SW480 (cell line): ENCODE results near the gene UBR4.

ENCODE experiments used
- DNase-seq: peaks from one replicate; pipeline ENCODE4 v3.0.0-alpha.2; 2016; ENCODE audit warnings: low spot score

Gene UBR4

DNA sequence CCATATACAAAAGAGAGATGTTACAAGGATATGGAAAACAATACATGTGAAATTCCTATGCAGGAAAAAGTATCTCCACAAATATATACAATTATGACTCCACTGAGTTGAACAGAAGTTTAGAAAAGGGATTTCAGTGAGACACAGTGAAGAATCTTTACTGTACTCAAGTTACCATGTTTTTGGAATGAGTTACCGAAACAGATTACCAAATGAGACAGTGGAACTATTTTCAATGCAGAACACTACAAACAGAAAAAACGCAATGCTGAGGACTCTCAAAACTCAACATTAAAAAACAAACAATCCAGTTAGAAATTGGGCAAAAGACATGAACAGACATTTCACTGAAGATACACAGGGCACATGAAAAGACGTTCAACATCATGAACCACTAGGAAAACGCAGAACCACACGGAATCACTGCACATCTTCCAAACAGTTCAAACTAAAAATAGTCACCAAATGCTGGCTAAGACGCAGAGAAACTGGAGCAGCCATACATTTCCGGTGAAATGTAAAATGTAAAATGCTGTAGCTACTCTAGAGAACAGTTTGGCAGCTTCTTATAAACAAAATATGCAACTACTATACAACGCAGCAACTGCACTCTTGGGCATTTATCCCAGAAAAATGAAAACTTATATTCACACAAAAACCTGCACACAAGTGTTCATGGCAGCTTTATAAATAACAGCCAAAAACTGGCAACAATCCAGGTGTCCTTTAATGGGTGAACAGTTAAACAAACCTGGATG, 118.7 kb downstream of the UBR4 start:
- DNase-seq = no peak

DNA sequence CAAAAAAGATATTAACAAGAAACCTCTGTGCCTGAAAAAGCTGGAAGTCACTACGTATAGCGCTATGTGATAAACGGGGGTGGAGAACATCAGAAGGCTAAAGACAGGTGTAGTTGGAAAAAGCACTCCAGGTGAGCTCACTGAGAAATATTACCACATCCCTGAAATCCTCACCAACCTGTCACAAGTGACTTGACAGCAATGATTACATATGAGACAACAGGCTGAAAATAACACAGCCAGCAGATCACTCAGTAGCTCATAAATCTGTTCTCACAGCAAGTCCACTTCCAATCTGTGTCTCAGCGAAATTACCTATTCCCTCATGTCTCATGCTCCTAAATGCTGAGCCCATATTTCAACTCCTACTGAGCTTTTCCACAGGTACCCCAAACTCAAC, 120.5 kb downstream of the UBR4 start:
- no peak for DNase-seq

DNA sequence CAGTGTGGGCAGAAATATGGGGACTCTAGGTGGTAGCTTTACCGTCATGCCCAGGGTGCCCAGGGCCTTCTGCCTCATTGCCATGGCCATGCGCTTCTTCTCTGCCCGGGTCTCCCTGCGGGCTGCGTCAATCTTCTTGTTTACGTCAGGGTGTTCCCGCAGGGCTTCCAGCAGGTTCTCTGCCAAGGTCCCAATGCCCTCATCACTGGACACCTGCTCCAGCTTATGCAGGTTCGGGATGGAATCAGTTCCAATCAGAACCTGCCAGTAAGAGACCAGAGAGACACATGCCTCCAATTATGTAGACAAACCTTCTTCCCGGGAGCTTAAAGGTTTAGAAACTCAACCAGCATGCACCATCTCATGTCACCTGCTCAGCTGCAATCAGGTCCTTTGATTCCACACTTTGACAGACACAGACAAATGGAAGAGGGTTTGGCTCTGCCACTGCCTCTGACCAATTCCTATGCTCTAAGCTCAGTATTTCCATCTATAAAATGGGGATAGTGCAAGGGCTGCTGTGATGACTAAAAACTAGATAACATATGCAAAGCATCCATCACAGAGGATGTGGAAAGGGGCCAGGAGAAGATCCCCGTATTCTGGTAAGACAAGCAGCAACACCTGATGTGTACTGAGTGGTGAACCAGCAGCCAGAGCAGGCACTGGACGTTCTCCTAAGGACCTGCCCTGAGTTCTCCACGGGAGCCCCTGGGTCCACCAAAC, 121.2 kb downstream of the UBR4 start:
- DNase-seq = no peak

DNA sequence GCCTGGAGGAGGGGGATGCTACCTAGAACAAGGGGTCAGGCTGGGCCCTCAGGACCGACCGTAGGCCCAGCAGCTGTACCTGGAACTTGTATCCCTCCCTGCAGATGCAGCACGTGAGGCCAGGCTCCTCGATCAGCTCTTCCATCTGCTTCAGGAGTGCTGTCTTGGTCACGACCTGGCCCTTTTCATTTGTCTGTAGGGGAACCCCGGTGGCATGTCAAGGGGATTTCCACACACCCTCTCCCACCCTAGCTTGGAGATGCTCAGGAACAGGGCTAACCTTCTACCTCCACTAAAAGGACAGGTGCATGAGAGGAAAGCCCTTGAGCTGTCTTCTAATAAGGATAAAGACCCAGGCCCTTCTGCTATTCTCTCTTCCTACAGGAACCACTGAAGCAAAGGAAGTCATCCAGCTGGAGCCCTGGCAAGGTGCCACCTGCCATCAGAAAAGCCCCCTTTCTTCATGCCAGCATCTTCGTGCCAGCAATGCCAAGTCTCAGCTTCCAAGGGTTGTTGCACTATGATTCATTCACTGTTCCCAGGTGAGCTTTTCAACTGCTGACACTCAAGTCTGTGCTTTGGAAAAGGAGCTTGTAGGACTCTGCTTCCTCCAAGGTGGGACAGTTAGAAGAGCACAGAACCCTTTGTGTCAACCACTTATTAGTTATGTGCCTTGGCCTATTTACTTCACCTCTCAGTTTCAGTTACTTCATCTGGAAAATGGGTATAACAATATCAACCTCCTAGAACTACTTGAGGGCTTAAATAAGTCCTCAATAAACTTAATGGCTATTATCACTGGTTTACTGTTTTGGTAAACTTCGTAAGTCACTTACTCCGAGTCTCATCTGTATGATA, 122.1 kb downstream of the UBR4 start:
- no peak for DNase-seq

DNA sequence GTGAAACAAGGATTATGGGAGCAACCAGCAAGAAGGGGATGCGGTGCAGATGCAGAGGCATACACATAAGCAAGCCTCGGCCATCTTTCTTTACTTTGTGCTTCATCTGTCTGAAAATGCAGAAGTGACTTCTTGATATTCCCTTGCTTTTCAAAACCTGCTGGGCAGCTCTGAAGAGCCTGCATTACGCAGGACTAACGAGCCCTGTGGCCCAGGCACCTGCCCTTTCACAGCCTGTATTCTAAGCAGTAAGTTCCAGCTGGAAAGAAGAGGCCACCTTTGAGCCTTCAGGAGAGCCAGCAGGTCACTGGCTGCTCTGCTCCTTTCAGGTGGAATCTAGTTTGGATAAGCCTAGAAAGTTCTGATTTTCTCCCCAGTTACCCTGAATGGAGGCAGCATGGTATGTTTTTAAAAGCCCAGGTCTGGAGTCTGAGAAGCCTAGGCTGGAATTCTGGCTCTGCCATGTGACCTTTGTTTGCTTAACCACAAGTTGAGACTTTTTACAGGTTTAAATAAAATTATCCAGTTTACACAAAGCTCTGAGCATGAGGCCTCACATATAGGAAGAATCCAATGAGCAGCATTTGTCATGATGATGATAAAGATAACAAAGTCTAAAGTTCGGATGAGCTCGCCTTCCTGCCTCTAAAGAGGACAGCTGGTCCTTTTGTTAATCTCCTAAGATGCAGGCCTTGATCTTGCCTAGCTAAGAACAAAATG, 122.9 kb downstream of the UBR4 start:
- no peak for DNase-seq

DNA sequence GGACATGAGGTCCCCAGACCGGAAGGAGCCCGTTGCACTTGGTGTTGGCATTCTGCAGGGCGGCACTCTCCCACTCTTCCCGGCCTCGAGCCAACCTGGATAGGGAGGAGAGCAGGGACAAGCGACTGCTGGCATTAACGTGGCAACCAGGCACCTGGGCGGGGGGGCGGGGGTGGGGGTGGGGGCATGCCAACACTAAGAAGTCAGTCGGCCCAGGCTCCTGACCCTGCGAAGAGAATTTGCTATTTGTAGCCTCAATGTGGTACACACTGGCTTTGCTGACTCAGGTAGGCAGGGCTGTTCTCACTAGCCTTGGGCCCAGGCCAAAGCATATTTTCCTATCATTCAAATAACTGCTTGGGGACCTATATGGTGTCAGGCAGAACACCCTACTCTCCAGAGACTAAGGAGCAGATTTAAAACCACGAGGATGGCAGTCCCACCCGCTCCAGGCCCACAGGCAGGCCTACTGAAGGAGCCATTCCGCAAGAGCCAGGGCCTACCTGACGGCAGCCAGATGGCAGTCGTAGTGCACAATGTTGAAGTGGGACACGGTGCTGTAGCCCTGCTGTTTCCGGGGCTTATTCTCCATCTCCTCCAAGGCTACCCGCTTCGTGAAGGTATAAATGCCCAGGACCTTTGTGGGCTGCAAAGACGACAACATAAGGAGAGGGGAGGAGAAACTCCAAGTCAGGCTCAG, 123.7 kb downstream of the UBR4 start:
- no peak for DNase-seq

DNA sequence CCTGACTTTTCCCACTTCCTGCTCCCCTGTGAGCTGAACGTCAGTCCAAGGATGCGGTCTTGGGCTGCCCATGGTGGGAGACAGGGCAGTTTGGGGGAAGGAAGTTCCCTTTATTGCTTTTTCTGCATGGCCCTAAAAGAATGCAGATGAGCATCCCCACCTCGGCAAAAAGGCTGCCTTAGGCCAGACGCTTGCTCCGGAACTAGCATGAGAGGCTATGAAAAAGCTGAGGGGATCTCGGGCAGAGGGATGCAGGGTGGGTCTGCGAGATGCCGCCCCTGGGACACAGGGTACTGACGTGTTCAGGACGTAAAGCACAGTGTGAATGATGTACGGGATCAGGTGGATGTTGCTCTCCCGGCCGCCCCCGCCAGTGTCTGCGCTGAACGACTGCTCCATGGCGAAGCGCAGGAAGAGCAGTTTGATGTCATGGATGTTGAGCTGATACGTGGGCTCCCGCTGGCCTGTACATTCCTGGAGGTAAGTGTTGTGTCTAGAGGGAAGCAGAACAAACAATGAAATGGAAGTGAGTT, 125.8 kb downstream of the UBR4 start:
- no peak for DNase-seq

DNA sequence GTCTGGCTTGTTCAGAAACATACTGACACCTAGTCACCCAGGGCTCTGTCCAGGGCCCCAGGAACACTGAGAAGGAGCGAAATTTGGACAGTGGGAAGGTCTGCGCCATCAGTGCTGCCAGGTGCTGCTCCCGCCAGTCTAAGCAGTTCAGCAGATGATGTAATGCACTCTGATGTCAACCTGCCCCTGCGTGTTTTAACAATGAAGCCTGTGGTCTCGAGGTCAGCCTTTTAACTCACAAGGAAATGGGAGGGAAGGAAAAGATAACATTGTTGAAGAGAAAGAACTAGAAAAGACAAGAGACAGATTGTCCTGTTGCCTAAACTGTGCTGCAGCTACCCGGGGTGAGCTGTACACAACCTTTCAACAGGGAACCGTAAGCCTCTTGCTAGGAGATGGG, 127.0 kb downstream of the UBR4 start:
- DNase-seq = no peak

DNA sequence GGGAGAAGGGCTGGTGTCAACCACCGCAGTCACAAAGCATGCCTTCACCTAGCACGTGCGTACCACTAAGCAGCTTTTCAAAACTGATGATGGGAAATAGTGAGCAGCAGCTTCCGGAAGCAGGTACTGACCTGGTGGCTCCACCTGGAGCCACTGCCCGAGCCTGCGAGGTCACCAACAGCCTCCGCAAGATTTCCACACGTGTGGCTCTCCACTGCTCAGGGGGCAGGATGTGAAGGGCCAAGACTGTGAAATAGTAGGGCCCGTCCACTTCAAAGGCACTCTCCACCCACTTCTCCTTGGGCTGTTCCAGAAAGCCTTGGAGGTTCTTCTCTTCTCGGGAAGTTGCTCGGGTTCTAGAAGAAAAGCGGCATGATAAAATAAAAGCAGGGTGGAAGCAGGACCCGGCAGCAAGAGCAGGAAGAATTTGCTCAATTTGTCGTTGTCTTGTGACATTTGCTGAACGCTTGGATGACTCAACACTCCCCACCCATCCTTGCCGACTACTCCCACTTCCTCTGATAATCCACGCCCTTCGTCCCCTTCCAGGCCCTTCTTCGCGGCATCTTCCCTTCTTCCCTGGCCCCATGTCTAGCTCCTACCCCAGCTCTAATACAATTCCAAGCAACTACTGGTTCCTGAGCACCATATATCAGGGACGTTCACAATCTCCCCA, 128.7 kb downstream of the UBR4 start:
- DNase-seq = peak; percentile 14

DNA sequence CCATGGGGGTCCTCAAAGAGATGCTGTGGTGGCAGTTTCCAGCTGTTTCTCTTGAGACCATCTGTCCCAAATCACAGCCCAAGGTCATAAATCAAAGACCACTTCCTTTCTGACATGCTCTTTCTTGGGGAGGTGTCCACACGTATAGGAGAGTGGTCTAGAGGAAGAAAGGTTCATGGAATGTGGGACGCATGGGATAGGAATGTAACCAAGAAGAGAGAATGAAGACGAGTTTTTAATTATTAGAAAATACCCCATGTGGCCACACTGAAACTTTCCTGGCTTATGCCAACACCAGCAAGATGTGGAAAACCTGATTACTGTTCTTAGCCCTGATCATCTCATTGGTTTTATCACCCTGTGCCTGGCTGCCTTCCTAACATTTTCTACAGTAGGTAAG, 129.3 kb downstream of the UBR4 start:
- no peak for DNase-seq

DNA sequence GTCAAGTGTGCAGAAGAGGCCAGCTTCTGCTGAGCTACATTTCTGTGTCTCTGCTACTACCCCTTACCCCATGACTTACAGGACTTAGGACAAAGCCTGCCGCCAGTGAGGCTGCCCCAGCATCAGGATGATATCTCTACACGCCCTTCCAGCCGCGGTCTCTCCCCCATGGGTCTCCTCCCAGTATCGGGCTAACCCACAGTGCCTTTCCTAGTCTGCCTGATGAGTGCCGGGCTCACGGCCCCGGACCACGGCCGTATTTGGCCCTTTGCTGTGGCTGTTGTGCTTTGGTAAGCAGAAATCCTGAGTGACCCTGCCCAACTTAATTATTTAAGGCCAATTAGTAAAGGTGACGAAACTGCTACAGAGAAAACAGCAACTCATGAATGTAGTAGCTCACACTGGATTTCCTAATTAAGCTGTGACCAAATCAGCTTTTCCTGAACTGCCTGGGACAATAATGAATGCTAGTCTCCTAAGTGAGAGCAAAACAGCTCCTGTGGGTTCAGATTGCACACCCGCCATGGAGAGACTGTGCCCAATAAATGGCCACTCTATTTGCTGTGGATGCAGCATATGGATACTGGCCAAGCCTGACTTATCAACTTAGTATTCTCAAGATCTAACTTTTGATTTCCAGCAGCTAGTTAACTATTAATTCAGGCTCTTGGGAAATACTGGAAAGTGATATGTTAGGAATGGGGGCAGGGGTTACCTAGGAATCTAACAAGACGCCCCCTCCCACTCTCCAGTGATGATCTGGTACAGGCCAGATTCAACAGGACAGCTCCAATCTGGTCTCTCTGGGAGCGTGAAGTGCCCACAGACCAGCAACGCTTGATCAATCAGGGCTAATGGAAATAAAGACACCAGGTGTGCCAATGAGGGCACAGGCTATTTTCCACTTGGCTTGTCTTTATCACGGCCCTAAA, 130.3 kb downstream of the UBR4 start:
- DNase-seq = no peak

DNA sequence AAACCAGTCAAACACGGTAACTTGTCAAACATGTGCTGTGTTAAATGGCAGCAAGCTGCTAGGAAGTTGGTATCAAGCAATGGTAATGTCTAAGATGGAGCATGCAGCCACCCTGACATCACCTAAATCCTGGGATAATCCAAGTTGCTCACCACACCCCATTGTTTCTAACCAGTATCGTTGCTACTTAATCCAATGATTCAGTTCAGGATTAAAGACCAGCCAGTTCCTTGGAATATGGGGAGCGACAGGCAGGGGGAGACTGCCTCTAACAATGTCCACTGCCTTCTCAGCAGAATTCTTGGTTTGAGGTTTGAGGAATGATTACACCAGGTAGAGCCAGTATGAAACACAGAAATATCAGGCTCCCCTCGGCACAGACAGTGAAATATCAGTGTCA, 131.5 kb downstream of the UBR4 start:
- DNase-seq = no peak

DNA sequence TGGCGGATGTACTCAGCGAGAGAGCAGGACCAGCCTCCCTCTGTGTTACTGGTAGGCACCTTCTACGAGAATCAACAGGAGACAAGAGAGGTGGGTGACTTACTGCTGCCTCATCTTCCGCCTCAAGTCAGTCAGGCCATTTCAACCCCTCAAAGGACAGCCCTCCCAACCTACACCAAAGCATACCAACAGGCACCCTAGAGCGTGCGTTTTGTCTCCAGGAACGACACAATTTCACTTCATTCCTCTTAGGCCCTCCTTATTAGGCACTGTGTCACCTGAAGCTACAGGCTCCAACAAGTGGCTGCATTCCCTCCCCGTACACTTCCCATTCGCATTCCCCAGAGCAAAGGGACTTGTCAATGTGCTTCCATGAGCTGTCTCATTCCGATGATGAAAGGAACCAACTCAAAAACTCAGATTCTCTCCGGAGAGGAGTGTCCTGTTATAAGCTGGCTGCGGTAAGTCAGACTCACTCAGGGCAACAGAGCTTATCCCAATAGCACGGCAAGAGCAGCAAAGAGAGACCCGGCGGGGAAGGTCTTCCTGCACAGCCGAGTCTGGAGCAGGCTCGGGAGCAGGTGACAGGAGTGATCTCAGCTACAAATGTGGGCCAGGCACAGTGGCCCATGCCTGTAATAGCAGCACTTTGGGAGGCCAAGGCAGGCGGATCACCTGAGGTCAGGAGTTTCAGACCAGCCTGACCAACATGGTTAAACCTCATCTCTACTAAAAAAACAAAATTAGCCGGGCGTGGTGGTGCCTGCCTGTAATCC, 133.0 kb downstream of the UBR4 start:
- no peak for DNase-seq

DNA sequence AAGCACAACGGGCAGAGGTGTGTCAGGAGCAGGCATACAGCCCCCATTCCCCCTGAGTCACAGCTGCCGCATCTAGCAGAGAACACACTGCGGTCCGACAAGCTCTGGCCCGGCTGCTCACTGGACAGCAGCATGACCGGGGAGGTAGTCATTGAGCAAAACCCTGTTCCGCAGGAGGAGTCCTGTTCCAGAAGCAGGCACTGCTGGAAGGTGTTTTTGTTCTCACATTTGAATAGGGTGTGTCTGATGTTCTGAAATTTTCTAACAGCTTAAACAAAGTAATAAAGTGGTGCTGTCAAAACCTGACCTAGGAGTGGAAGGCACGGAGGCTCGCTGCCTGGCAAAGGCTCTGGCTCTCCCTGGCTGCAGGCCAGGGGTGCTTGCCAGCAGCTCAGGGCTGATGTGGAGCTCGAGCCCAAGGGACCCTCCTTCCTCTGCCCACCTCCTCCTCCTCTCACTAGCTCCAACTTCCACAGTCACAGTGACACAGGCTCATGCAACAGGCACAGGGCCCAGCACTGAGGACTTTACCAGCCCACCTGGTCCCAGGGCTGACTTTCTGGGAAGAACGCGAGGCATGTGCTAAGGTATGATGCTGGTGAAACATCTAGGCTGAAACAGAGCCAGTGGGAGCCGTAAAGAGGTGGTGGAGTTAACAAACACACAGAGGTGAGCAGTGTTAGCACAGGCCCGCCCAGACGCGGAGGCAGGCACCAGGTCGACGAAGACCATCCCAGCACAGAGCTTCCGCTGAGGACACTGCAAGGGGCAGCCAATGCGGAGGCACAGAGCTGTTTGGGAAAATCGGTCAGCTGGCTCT, 135.0 kb downstream of the UBR4 start:
- no peak for DNase-seq

DNA sequence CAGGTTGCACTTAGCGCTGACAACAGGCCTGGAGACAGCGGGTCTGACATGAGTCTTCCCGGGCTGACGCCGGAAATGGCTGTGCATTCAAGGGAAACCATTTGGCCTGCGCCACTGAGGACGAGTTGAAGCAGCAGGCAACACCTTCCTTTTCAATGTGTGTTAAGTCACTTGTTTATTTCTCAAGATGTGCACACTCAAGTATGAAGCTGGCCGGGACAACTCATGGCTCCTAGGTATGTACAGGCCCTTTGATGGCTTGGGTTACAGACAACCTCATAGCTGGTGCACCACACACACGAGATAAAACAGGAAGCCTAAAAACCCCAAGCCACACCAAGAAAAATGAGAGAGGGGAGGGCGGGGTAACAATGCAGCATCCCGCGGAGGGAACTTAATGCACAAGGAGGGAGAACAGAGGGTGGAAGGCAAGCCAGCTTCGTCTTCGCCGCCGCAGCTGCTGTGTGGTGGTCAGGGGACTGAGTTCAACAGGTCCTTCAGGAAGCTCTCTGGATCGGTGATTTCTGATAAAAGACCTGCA, 135.6 kb downstream of the UBR4 start:
- no peak for DNase-seq

DNA sequence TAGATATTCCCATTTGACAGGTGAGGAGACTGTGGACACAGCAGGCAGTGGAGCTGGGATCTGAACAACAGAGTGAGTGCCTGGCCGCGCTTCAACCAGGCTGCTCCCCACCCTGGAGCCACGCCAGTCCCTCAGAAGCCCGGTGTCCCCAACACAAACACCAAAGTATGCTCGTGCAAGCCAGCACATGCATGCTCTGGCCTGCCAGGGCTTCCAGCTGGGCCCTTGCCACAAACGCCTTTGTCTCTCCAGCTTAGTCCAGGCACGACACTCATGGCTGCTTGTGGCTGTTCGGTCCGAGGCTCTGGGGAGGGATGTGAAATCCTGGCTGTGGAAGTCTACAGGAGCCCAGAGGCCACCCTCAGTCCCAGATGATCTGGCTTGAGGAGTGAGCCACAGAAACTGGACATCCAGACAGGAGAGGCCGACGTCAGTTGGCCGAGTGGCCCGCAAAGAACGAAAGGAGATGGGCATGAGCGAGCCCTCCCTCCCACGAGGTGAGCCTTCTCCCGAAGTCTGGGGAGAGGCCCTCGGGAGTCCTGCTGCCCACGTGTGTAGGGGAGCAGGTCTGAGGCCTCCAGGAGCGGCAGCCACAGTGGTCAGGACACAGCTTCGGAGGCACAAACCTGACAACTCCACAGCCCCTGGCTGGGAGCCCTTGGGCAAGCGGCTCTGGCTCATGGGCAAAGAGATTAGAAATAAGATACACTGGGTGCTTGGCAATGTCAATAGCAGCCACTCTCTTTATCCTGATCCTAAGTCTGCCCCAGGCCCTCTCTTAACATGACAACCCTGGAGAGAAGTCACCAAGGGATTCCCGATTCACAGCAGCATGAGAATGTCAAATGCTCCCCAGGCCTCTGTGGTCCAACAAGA, 136.5 kb downstream of the UBR4 start:
- DNase-seq = no peak
